ENCODE results near the gene RHEBL1. TPM values are rescaled to one million over a fixed set of nuclear protein-coding genes. Genes with fewer than 3 reads are reported as not detected.

Gene RHEBL1
- total RNA-seq, 1 experiment from 2014 or later = 2.9 TPM

DNA sequence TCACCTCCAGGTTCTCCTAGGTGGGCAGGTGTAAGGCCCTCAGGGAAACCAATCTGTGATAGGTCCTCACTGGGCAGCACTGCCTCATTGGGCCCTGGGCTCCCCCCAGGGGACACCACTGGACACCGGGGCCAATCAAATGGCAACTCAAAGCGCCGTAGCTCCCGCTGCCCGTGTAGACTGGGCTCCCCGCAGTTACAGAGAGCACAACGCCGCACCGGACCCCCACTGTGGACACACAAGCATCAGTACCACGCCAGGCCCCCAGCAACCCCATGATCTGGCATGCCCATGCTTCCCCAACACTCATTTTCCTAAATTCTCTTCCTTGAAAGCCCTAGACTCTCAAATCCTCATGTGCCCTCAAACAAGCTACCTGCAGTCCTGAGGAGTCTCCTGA is 15.3 kb downstream of the RHEBL1 start:
- Histone ChIP-seq H3K27me3 (ENCODE audit: insufficient read depth, low read depth) (no peaks in the 10 kb centered on the region), H3K4me1 (replicated peaks; ENCODE audit: insufficient read depth) (peaks cover 26% of the 10 kb centered on the region), H3K4me3 (no peak overlapping the region), H3K27ac (no peak overlapping the region), H3K9me2 (ENCODE audit: insufficient read depth) (no peaks in the 10 kb centered on the region), H3F3A (ENCODE audit: insufficient read depth, low read depth) (no peaks in the 10 kb centered on the region), H4K20me1 (ENCODE audit: insufficient read depth) (peaks cover 62% of the 10 kb centered on the region), H3K79me2 (ENCODE audit: low read depth) (peaks cover 52% of the 10 kb centered on the region), H3K9me3 (ENCODE audit: insufficient read depth, low read depth) (no peaks in the 10 kb centered on the region), H3K4me2 (no peak overlapping the region), H2AFZ (no peak overlapping the region), H3K36me3 (ENCODE audit: low read depth) (peaks cover 12% of the 10 kb centered on the region; the same call in 1 of the 2 replicates)
- TF ChIP-seq EZH2 (IDR thresholded peaks at IDR 0.05; ENCODE audit: low read depth) = no peak
- TF ChIP-seq, protein P1, sequence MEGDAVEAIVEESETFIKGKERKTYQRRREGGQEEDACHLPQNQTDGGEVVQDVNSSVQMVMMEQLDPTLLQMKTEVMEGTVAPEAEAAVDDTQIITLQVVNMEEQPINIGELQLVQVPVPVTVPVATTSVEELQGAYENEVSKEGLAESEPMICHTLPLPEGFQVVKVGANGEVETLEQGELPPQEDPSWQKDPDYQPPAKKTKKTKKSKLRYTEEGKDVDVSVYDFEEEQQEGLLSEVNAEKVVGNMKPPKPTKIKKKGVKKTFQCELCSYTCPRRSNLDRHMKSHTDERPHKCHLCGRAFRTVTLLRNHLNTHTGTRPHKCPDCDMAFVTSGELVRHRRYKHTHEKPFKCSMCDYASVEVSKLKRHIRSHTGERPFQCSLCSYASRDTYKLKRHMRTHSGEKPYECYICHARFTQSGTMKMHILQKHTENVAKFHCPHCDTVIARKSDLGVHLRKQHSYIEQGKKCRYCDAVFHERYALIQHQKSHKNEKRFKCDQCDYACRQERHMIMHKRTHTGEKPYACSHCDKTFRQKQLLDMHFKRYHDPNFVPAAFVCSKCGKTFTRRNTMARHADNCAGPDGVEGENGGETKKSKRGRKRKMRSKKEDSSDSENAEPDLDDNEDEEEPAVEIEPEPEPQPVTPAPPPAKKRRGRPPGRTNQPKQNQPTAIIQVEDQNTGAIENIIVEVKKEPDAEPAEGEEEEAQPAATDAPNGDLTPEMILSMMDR (conservative IDR thresholded peaks at IDR 0.05) = no peak
- ChIA-PET POLR2A (ENCODE audit: unreplicated experiment) (no interaction called here), CTCF (no interaction called here)
- BruUV-seq (replicated peaks) = no TSS peak
- intact Hi-C loops (cut with micrococcal nuclease; ENCODE audit: unreplicated experiment) = no loop called here
- DNase-seq = no peak

DNA sequence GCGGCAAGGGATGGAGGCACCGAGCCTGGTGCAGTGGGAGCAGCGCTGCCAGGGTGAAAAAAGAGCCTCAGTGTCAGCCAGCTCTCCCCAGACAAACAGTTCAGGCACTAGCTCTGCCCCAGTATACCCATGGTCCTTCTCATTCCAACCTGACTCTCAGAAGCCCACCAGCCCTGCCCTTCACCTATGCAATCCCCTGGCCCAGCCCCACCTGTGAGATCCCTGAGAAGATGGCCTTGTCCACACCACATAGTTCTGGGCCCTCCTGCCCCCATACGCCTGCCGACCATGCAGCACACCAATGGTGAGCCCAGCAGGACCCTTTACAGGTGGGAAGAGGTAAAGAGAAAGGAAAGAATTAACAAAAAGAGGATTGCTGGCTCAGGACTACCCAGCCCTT is 15.7 kb downstream of the RHEBL1 start:
- Histone ChIP-seq H3K79me2 (ENCODE audit: low read depth) (peaks cover 48% of the 10 kb centered on the region), H3K27me3 (ENCODE audit: insufficient read depth, low read depth) (no peaks in the 10 kb centered on the region), H3K9me2 (ENCODE audit: insufficient read depth) (no peaks in the 10 kb centered on the region), H3K4me1 (replicated peaks; ENCODE audit: insufficient read depth) (peaks cover 26% of the 10 kb centered on the region), H3K9me3 (ENCODE audit: insufficient read depth, low read depth) (no peaks in the 10 kb centered on the region), H2AFZ (no peak overlapping the region), H4K20me1 (ENCODE audit: insufficient read depth) (peaks cover 62% of the 10 kb centered on the region), H3K4me2 (no peak overlapping the region), H3K27ac (no peak overlapping the region), H3F3A (ENCODE audit: insufficient read depth, low read depth) (no peaks in the 10 kb centered on the region), H3K4me3 (no peak overlapping the region), H3K36me3 (ENCODE audit: low read depth) (peaks cover 16% of the 10 kb centered on the region)
- ChIA-PET POLR2A (ENCODE audit: unreplicated experiment) (no interaction called here), CTCF (no interaction called here)
- BruUV-seq (replicated peaks) = no TSS peak
- TF ChIP-seq, protein P1 (conservative IDR thresholded peaks at IDR 0.05) = no peak
- no peak for TF ChIP-seq EZH2 (IDR thresholded peaks at IDR 0.05; ENCODE audit: low read depth)
- DNase-seq = no peak
- intact Hi-C loops (cut with micrococcal nuclease; ENCODE audit: unreplicated experiment) = no loop called here

- Histone ChIP-seq H3F3A (ENCODE audit: insufficient read depth, low read depth) (no peaks in the 10 kb centered on the region), H4K20me1 (ENCODE audit: insufficient read depth) (peaks cover 47% of the 10 kb centered on the region), H3K4me1 (replicated peaks; ENCODE audit: insufficient read depth) (peaks cover 16% of the 10 kb centered on the region), H3K4me2 (no peak overlapping the region), H3K36me3 (ENCODE audit: low read depth) (peaks cover 25% of the 10 kb centered on the region), H3K9me3 (ENCODE audit: insufficient read depth, low read depth) (no peaks in the 10 kb centered on the region), H3K27me3 (ENCODE audit: insufficient read depth, low read depth) (no peaks in the 10 kb centered on the region), H3K27ac (no peak overlapping the region), H3K9me2 (ENCODE audit: insufficient read depth) (no peaks in the 10 kb centered on the region), H2AFZ (no peak overlapping the region), H3K4me3 (no peak overlapping the region), H3K79me2 (ENCODE audit: low read depth) (peaks cover 33% of the 10 kb centered on the region)
- intact Hi-C loops (cut with micrococcal nuclease; ENCODE audit: unreplicated experiment) = no loop called here
- POLR2A ChIA-PET (ENCODE audit: unreplicated experiment) = no interaction called here
- no TSS peak for BruUV-seq (replicated peaks)
- DNase-seq = no peak
- TF ChIP-seq EZH2 (IDR thresholded peaks at IDR 0.05; ENCODE audit: low read depth) = no peak
- TF ChIP-seq, protein P1 (conservative IDR thresholded peaks at IDR 0.05) = no peak
- CTCF ChIA-PET = no interaction called here
Observed at GRCh38 chr12:49052451-49053208, 17.1 kb downstream of the RHEBL1 start.
